ENCODE data around the gene MYMX. TPM values are rescaled to one million over a fixed set of nuclear protein-coding genes. Genes with fewer than 3 reads are reported as not detected.

The MYMX gene
- total and polyA plus RNA-seq, 2 of the 13 experiments (the other 11 are each of a cell fraction or from before 2014, with no cell fraction given) = not detected

GRCh38 chr6:44247338-44248302 lies 30.9 kb downstream of the MYMX start (continued):
- TF ChIP-seq MAX (IDR thresholded peaks at IDR 0.05) (peak; percentile 97), ZNF784 (CRISPR knock-in tag; IDR thresholded peaks at IDR 0.05; ENCODE audit: borderline replicate concordance) (no peak), BRD4 (CRISPR knock-in tag; IDR thresholded peaks at IDR 0.05) (peak; percentile 19; the same call in 1 of the 2 replicates), TBP (CRISPR knock-in tag; IDR thresholded peaks at IDR 0.05) (no peak), ZNF724P (CRISPR knock-in tag; IDR thresholded peaks at IDR 0.05; ENCODE audit: borderline replicate concordance) (no peak), TRIM24 (CRISPR knock-in tag; IDR thresholded peaks at IDR 0.05) (no peak), ETV6 (CRISPR knock-in tag; conservative IDR thresholded peaks at IDR 0.05) (0 out of 2 replicates have a peak, but pooled peaks have one; percentile 7), LRRFIP1 (CRISPR knock-in tag; conservative IDR thresholded peaks at IDR 0.05) (no peak), RBM39 (IDR thresholded peaks at IDR 0.05; ENCODE audit: low read depth, low read length, poor library complexity, severe bottlenecking) (peak; percentile 95), ZNF772 (CRISPR knock-in tag; IDR thresholded peaks at IDR 0.05) (peak; percentile 34; the same call in 1 of the 2 replicates), PRDM15 (CRISPR knock-in tag; IDR thresholded peaks at IDR 0.05) (no peak), ZNF276 (CRISPR knock-in tag; IDR thresholded peaks at IDR 0.05; ENCODE audit: low read depth) (no peak)
